DMS114 treated with DMSO at 0.1 percent for 48 hours (cell line): Measurements from ENCODE around the gene TMEM119.
"Not testable (repeated sequence)": the region's sequence is repeated elsewhere in the genome, so short reads cannot be mapped to it uniquely, and the experiment has no call there.

Experiments used
- DNase-seq: peaks from one replicate; lab custom pipeline; 2025; ENCODE audit not compliant: unreplicated experiment; lab: John Stamatoyannopoulos, UW

The TMEM119 gene

DNA sequence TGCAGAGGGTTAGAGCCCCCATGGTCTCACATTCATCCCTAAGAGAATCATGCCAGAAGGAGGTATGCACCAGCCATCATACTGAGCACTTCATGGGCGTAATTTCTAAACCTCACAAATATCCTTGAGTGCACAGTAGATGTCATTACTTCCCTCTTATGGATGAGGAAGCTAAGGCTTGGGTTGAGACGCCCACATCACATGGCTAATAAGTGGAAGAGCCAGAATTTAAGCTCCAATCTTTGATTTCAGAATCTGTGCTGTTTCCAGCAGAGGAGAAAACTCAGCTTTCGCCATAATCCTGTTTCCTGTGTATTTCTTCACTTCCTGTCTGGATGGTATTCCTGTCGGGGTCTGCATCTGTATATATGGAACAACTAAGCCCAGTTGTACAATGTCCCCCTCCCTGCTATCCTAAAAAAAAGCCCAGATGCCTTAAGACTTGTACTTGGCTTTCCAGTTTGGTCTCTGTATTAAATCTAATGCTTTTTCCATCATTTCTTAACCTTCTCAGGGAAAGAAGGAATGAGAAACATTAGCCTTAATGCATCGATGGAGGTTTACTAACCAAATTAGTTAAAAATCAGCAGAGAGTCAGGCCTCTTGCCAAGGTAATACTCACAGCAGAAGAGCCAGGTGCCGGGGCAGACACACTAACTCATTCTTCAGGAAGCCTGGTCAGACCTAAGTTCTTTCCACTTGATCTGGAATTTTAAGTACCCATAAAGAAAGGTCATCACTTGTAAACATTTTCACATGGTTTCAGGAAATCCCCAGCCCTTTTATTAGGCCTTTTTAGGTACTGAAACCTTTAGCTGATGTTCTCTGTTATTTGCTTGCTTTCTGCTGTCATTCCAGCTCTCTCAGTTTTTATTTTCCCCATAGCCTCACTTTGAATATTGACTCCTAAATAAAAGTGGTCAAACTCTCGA lies 30.2 kb downstream of the TMEM119 start:
- DNase-seq, result no peak

DNA sequence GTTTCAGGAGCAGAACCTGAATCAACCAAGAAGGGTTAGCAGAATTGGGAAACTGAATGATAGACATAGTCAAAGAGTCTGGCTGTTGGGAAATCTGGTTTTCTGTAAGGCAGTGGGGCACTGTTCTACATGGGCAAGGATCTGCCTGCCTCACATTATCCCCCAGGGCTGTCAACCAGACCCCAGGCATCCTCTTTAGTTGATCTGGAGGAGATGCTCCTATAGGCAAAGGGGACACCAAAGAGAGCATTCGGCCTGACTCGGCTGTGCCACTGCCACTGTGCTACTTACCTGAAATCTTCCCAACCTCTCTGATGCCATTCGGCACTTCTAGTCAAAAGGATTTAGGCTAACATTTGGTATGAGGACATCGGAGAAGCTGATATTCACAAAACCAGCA lies 31.4 kb downstream of the TMEM119 start:
- no peak for DNase-seq

- no peak for DNase-seq
Observed at GRCh38 chr12:108565976-108566375, 31.9 kb downstream of the TMEM119 start.

DNA sequence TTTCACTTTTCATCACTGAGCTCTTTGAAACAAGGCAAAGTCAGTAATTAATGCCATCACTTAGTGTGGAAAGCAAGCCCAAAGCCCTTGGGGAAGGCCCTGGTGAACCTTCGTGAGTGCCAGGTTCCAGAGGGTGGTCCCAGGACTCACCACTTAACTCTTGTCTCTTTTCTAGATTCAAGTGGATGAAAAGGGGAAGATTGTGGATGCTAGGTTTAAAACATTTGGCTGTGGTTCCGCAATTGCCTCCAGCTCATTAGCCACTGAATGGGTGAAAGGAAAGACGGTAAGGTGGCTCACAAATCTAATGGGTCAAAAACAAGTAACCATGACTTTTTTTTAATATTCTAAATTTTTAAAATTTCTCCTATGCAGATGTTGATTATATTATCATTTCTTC lies 32.7 kb downstream of the TMEM119 start:
- no peak for DNase-seq

DNA sequence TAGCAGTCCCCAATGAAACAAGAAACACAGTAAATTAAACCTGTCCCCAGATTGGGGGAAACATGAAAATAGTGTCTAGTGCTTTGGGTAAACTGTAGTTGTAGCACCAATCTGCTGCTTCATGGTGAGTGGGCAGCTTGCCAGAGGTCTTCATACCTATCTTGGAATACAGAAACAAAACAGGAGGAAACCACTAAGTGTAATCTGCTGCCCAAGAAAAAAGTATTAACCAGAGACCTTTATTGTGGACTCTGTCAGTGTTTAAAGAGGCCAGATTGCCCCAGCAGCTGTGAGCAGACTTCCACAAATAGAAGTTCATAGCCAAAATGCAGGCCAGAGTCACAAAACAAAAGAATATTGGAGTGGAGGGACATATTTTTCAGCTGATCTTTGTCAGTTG lies 33.2 kb downstream of the TMEM119 start:
- DNase-seq, result no peak

DNA sequence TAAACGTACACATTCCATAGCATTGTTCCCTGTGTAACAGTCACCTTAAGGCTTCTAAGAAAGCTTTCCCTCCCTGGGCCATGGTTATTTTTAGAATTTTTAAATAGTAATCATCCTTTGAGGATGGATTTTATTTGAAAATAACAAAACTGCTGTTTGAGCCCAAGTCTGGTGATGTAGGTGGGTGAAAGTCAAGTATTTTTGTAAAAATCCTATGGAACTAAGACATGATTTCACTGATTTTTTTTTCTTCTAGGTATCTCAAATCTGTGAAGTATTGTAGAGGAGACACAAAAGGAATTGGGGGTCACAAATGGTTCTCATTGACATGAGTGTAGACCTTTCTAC lies 34.1 kb downstream of the TMEM119 start:
- DNase-seq, result no peak

DNA sequence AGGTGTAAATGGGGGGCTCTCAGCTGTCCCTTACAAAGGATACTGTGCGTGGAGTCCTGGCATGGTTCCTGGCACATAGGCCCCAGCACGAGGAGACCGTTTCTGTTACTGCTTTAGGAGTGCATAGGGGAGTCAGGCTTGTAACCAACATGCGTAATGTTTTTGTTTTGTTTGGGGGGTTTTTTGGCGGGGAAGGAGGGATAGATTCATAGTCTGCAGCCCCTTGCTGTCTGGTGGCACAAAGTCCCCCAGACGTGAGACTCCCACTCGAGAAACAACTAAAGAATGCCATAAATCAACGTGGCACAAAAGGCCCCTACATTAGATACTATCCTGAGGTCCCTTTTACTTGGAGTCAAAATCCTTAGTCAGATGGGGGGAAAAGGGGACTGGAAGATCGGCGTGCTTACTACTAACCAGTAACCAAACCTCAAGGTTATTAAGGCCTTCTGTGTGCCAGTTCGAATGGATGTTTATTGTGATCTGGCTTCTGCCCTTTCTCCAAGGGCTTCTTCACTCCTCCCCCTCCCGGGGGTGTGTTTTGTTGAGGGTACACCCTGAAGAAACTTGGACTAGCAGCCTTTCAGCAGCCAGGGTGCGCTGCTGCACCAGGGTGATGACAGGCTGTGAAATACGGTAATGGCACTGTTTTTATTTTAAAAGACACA lies 34.6 kb downstream of the TMEM119 start:
- peak; percentile 71 for DNase-seq

DNA sequence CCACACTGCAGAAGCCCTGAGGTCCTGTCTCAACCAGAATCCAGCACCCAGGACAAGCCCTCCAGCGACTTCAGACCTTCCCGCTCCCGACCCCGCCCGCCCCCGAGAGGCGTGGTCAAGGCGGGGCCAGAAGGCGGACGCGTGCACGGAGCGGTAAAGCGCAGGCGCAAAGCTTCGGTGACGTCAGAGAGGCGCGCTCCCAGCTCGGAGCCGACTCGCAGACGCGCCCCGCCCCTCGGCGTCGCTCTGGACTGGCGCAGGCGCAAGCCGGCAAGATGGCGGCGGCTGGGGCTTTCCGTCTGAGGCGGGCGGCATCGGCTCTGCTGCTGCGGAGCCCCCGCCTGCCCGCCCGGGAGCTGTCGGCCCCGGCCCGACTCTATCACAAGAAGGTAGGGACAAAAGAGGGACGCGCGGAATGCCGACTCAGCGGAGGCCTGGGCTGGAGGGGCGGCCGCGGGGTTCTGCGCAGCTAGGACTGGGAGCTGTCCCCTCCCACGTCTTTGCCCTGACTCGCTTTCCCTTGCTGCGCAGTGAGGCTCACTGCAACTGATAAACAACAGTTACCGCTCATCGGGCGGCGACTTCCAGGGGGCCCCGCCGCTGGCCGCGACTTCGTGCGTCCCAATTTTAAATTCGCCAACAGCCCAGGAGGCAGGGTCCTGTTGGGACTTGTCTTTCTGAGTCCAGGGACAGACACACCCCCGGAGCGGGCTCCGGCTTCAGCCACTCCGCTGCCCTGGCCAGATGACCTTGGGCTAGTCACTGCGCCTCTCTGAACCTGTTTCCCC lies 35.3 kb downstream of the TMEM119 start, which contains the start of gene ISCU:
Gene ISCU (plus strand): TSS at position 249 of the 788 bp plus-strand sequence. CDS start 27 bp downstream, at position 276.
- peak; percentile 92 for DNase-seq

- DNase-seq, result no peak
Observed at GRCh38 chr12:108561852-108562347, 36.0 kb downstream of the TMEM119 start.

DNA sequence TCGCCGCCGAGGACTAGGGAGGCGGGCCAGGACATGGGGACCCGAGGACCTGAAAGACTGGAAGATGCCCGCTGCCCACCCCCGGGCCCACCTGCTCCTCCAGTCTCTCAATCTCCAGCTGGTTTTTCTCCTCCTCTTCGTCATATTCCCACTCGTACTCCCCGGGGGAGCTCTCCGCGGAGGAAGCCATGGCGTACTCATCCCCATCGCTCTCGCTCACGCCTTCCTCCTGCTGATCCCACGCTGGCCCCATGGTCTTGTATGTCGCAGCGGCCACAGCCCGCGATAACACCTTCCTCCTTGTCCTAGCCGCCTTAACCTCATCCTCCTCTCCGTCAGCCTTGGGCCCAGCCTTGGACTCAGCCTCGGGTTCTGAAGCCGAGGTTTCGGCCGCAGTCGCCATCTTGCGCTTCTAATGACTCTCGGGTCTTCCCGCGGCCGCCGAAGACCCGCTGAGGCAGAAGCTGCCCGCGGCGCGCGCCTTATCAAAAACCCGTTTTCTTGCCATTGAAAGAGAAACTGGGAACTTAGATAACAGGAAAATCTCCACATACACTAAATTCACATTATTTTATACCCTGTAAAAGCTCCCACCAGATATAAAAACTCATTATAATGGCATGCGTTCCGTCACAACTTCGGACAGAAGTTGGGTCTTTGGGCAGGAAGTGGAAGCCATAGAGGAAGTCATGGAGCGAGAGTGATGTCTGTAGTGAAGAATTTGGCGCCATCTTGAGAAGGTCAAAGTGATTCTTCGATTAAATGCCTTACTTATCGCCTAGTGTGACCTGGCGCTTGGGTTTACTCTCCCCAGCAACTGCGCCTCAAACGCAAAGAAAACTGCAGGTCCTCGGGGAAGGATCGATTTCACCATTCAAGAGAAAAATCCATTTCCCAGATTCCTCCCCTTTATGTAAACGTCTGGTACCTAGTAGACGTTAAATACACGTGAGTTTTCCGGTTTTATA lies 36.8 kb downstream of the TMEM119 start, which contains the start of gene SART3:
Gene SART3 (minus strand): TSS at position 422 of the 968 bp plus-strand sequence. CDS start 19 bp downstream, at position 403.
- peak; percentile 95 for DNase-seq

DNA sequence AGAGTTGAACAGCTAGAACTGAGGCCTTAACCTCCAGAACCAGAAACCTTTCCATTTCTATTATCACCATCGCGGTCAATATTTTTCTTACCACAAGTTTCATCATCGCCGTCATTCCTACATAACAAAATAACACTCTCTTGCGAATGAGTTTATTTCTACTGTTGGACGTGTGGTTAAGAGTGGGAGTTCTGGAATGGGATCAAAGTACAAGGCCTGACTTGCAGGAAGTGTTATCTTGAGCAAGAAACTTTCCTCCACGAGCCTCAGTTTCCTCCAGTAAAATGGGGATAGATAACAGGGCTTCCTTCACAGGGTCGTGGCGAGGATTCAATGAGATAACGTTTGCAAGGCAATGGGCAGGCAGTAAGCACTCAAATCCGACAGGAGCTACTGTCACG lies 37.6 kb downstream of the TMEM119 start:
- DNase-seq, result no peak

GRCh38 chr12:108559748-108560147 lies 38.1 kb downstream of the TMEM119 start:
- no peak for DNase-seq

- no peak for DNase-seq
Observed at GRCh38 chr12:108559007-108559655, 38.8 kb downstream of the TMEM119 start.

GRCh38 chr12:108555383-108555782 lies 42.5 kb downstream of the TMEM119 start:
- not testable (repeated sequence) for DNase-seq

DNA sequence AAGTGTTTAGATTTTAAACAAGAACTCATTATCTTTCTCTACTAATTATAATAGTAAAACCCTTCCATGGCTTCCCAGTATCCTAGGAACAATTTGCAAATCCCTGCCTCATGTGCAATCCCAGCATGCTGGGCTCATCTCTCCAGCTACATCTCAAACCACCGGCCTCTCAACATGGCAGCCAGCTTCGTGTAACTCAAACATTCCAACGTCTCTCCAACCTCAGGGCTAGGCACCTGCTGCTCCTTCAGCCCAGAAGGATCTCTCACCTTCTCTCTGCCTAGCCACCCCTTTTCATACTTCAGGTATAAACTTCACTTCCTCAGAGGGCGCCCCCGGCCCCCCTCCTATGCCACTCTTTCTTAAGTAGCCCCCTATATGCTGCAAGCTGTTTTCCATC lies 44.1 kb downstream of the TMEM119 start:
- no peak for DNase-seq

- no peak for DNase-seq
Observed at GRCh38 chr12:108551535-108551934, 46.3 kb downstream of the TMEM119 start.

DNA sequence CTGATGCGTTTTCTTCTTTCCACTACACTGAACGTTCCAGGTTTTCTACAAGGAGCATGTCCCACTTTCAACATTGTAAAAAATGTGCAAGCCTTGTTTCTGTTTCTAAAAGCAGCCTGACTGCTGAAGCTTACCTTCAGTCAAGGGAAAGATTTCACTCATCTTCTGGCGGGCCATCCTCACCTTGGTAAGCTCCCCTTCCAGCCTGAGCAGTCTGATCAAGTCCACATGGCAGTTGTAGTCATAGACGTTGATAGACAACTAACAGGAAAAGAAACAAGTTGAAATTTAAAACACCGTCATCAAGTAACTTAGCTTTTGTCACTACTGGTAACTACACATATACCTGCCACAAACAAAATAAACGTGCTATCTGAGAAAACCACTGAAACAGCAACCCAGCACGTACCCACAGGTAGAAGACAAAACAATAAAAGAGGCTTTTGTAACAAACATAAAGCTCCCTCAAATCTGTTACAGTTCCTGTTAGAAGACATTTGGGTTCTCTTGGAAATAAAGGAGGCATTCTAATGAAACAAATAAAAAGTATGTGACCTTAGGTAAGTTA lies 48.8 kb downstream of the TMEM119 start:
- no peak for DNase-seq

GRCh38 chr12:108547686-108548085 lies 50.2 kb downstream of the TMEM119 start:
- no peak for DNase-seq

DNA sequence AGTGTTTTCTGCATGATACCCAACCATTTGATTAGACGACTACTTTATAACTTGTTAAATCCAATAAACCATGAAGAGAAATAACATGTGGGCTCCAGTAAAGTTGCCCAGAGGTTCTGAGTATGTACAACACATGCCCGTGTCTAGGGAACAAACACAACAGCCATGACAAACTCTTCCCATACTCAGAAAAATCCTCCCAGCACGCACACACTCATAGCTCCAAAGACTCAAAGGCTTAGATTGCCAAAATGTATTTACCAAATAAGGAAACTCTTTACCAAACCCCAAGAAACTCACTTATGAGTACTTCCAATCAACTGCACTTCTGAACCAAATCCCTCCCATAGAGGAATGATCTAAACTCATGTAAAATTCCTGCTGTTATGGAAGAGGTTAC lies 54.2 kb downstream of the TMEM119 start:
- DNase-seq, result no peak
